NCI-H1417 (cell line): Measurements from ENCODE around the gene JARID2.
"Not testable (repeated sequence)": the region's sequence is repeated elsewhere in the genome, so short reads cannot be mapped to it uniquely, and the experiment has no call there.

Experiments used
- DNase-seq, 3 experiments: peaks; one replicate each; lab custom pipeline; 2025; lab: John Stamatoyannopoulos, UW

Gene JARID2

DNA sequence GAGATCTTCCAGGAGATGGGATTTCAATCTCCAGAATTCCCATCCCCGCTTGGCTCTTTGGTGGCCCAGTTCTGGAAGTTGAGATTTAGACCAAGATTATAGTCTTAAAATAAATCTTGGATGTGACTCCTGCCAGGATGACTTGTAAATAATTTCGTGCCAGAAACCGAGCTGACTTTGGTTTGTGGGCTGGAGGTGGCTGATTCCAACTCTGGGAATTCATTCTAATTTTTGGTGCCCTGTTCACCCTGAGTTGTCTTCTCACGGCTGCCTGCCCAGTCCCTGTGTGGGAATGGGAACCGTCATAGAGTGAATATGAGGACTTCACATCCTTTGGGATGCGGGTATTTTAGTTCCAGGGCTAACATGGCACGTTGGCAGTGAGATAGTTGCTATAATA lies 64.8 kb downstream of the JARID2 start:
- DNase-seq = no peak

DNA sequence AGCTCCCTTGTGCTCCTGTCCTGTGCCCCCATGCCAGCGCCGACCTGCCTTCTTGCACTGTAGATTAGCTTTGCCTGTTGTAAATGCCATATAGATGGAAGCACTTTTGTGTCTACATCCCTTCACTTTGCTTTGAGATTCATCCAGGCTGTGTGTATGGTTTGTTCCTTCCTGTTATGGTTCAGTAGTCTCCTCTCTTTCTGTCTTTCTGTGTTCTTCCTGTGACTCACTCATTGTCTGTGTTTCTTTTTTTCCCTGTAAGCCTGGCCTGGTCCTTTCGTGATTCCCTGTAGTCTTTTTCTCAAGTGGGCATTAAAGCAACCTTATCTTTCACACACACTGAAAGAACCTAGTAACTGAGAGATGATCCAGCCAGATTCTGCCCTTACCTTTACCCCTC lies 66.6 kb downstream of the JARID2 start:
- DNase-seq = peak in 1 of 3 experiments; percentile 18

DNA sequence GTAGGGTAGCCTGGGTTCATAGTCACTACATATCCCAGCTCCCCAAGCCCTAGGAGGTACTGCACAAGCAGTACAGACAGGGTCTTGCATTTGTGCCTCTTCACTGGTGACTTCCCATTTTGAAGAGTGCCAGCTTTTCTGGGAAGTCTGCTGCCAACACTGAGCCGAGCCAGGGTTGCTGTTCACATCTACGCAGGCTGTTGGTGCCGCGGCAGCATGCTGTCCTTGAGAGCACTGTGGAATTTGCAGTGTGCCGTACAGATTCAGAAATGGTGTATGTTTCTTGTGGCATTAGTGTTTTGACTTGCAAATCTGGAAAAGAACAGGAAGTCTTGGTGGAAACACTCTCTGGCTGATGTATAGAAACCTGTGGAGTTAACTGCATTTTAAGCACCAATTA lies 67.5 kb downstream of the JARID2 start:
- no peak for DNase-seq

DNA sequence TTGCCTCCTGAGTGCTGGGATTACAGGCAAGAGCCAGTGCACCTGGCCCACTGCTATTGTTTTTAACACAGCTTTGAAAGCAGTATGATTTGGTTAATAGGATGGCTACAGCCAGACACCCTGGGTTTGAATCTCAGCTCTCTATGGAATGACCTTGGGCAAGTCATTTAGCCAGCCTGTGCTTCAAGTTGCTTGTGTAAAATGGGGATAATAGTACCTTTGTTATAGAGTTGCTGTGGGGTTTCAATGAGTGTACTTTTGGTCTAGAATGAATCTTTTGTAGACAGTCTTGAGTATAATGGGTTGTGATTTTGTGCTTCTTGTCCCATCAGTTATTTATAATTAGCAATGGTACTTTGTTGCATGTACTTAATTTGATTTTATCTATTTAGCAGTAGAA lies 70.9 kb downstream of the JARID2 start:
- no peak for DNase-seq

DNA sequence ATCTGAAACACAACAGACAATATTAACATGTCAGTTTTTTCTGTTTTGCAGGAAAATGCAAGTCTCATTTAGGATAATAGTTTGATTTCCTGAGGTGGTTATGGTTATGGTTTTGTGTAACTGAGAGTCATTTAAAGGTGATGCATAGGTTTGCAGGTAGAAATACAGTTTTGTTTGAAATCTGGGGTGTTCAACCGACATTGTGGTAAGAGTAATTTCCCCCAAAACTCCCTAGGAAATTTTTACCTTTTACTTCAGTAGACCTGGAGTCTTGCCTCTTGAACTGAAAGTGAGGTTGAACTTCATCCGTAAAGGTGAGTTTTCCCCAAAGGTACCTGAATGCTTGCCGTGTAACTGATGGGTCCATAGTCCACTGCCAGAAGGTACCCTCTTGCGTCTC lies 71.4 kb downstream of the JARID2 start:
- no peak for DNase-seq

DNA sequence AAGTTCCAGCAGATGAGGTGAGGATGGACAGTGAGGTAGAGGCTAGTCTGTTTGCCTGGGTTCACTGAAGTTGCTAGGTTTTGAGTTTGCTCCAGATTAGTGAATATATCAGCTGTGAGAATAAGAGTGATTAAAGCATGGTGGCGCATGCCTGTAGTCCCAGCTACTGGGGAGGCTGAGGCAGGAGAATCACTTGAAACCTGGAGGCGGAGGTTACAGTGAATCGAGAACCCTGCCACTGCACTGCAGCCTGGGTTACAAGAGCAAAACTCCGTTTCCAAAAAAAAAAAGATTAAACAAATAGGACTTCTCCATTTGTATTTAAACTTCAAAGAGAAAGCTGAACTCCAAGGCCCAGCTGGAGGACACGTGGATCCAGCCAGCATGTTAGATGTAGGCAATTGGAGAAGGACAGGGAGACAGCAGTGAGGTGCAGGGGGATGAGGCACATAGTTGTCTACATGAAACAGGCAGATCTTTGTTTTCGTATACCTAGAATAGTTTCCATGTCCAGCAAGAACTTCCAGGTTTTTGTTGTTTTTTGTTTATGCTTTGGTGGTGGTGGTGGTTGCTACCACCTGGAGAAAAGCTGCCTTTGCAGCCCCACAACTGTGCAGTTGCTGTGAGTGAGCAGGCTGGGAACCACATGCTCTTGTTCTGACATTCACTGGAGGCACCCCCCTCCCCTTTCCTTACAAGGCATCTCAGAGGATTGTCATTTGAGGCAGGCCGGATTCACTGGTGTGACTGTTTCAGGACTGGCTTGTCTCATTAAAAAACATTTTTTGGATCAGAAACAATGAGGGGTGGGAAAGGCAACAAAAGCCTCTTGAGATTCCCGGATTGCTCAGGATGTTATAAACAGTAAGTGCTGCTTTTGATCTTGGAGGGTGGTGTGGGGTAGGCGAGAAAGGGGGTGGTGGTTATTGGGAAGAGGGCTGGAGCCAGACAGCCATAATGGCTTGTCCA lies 72.3 kb downstream of the JARID2 start:
- DNase-seq = peak in 1 of 3 experiments; percentile 9

DNA sequence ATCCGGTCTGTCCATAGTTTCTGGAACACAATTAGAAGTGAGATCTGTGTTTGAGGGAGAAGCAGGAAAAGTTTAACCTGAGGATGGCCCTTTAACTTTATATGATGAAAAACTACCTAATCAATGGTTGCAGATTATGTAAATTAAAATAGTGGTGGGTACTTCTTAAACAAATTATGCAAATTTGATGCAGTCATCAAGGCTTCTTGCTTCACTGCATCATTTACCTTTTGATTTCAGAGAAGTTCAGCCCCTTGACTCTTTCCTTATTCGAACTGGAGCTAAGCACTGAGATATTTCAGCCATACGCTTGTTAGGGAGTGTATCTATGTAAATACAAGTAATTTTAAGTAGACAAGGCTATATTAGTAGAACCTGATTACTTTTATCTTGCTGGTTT lies 73.8 kb downstream of the JARID2 start:
- no peak for DNase-seq

DNA sequence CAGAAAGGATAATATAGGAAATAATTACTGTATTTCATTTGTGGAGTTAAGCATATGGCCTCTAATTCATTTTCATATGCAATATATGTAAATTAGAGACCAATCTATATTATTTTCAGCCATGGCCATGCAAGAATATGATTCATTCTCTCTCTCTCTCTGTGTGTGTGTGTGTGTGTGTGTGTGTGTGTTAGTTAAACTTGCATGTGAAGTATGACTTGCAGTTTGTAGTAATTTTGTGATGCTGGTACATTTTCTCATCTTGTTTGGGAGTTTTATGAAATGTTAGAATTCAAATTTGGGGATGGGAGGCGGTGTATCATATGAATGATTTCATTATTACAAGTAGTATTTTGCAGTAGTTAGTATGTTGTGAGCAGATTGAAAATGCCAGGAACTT lies 74.8 kb downstream of the JARID2 start:
- no peak for DNase-seq

DNA sequence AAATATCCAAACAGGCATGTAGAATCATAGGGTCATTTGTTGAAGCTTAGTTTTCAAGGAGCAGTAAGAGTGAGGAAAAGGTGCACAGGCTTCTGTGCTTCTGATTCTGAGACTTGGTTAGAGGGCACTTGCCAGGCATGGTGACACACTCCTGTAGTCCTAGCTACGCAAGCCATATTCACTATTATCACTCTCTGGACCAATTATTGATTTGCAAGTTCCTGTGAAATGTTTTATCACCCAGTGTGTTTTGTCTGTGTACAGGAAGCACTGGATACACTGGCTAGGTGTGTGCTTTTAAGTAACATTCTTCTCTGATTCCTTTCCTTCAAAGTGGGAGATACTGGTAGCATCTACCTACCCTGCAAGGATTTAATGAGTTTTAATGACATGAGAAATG lies 76.3 kb downstream of the JARID2 start:
- DNase-seq = no peak

DNA sequence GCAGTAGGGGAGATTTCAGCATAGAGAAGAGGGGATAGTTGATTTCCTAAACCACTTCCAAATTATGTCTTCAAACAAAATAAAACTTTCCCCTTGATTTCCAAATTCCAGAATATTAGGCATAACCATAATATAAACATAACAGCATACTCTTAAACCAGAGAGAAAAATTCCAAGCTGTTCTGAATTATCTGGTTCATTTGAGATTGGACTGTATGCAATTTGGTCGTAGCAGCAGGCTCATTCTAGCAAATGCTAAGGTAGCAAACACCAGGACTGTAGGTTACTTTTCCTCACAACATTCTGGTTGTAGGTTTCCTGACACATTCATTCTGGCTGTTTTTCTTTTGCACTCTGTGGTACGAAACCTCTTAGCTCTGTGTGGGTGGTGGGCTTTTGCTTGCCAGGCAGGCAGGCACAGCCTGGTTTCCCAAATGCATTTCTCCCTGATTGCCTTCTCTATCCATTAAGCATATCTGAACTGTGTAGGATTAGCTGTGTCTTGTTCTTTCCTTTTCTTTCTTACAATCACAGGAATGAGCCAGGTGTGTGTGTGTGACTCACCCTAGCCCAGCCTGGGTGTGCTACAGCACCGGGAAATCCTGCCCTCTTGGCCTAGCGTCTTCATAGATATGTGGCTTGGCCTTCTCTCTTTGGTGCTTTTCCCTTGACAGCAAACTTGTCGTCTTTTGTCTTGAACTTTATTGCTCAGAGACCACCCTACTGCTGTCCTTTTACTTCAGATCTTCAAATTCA lies 77.1 kb downstream of the JARID2 start:
- DNase-seq = no peak

DNA sequence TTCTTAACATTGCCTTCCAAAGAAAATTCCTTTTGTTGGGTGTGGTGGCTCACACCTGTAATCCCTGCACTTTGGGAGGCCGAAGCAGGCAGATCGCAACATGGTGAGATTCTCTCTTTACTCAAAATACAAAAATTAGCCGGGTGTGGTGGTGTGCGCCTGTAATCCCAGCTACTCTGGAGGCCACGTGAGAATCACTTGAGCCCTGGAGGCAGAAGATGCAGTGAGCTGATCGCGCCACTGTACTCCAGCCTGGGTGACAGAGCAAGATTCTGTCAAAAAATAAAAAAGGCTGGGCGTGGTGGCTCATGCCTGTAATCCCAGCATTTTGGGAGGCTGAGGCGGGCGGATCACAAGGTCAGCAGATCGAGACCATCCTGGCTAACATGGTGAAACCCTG lies 77.7 kb downstream of the JARID2 start:
- not testable (repeated sequence) for DNase-seq

DNA sequence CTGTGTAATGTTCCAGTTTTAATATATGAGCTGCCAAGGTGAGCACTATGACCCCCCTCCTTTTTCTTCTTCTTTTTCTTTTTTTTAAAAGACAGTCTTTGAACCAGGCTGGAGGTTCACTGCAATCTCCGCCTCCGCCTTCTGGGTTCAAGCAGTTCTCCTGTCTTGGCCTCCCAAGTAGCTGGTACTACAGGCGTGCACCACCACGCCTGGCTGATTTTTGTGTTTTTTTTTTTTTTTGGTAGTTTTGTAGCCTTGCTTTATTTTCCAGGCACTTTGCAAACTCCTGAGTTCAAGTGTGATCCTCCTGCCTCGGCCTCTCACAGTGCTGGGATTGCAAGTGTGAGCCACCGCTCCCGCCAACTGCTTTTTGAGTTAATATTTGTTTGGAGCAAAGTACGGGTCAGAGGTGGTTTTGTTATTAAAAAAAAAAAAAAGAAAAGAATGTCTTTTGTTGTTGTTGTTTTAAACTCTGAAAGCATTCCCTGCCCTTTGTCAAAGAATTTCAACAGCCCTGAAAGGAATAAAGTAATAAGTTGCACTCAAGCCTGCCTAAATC lies 78.6 kb downstream of the JARID2 start:
- DNase-seq = no peak

DNA sequence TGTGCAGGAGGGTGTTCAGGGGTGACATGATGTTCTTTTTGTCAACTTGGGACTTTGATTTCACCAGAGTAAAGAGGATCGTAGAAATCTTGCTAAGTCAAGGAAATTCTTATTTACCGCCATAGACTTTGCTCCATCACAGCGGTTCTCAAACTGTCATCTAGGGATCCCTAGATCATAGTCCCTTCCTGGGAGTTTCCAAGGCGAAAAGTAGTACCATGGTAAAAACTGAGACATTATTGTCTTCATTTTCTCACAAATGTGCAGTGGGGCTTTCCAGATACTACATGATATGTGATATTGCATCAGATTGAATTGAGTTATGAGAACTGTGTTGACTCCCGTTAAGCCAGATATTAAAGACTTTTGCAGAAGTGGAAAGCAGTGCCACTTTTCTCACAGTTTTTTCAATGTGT lies 79.7 kb downstream of the JARID2 start:
- no peak for DNase-seq

DNA sequence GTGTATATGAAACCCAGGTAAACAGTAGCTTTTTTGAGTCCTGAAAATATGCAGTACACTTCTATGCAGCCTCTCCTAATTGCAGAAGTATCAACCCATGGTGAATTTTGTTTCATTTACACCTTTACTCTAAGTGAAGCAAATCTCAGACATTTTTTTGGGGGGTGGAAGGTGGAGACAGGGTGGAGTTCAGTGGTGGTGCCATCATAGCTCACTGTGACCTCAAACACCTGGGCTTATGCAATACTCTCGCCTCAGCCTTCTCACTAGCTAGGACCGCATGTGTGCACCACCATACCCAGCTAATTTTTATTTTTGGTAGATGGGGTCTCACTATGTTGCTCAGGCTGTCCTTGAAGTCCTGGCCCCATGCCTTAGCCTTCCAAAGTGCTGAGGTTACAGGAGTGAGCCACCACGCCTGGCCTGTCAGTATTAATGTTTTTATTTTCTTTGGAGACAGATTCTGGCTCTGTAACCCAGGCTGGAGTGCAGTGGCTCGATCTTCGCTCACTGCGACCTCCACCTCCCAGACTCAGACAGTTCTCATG lies 80.3 kb downstream of the JARID2 start:
- no peak for DNase-seq

DNA sequence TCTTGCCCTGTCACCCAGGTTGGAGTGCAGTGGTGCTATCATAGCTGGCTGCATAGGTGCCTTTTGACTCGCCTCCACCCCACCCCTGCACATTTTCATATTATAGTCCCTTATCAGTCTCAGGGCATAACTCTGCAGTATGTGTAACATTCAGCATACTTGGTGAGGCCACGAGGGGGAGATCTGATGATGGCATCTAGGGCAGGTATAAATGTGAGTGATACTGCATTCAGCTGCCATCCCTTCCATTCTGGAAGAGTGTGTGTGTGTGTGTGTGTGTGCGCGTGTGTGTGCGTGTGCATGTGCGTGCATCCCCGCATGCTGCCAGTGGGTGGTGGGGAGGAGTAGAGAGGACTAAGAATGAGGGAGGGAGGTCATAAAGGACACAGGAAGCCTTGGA lies 81.4 kb downstream of the JARID2 start:
- no peak for DNase-seq

DNA sequence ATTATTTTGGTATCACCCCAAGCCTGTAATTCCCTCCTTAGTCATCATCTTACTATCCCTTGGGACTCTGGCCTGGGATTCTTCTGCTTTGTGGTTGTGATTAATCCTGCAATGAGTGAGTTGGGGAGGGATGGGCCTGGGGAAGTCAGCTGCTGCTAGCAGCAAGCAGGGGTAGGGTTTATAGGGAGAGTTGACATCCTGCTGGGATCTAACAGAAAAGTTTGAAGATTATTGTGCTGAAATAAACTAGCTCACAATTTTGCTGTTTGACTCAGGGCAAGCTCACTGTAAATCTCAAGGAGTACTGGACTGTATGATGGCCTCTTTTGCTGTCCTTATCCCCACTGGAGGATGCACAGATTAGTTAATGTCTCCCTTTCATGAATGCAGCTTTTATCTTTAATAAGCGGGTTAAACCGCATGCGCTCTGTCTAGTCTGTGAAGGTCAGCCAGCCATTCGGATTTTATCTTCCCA lies 83.4 kb downstream of the JARID2 start:
- DNase-seq = peak in 1 of 3 experiments; percentile 18

DNA sequence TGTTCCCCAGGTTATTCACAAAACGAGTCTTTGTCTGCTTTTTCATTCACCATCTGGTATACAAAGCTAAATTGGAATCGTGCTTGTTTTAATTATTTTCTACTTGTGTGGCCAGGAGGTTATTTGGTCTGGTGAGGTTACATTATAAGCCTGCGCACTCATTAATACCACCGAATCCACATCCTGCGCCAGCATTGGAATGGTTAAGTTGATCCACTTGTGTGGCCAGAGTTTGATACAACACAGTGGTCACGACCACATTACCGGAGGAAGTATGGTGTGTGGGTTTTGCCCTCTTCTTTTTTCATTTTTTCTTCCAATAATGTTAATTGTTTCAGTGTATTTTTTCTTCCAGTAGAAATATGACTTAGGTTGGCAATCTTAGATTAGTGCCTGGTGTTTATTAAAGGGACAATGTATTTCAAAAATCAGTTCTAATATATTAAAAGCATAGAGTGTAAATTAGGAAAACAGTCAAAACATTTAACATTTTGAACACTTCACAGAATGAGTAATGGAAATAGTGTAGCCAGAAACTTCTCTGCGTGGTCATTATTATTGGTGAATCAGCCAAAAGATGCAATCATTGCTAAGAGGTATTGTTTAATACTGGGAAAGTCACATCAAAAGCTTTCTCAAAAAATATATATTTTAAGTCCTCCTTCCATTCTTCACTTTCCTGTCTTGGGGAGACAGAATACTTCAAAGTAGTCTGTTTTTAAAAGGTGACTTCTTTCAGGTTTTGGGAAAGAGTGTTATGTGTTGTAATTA lies 84.5 kb downstream of the JARID2 start:
- no peak for DNase-seq

DNA sequence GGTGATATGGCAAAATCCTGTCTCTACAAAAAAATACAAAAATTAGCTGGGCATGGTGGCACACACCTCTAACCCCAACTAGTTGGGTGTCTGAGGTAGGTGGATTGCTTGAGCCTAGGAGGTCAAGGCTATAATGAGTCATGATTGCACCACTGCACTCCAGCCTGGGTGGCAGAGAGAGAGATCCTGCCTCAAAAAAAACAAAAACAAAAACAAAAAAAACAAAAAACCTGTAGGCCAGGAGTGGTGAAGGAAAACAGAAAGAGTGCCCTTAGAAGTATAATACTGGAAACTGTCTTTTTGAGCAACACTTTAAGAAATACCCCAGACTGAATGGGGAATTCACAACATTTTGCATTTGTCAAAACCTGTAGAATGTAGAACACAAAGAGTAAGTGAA lies 85.3 kb downstream of the JARID2 start:
- no peak for DNase-seq

DNA sequence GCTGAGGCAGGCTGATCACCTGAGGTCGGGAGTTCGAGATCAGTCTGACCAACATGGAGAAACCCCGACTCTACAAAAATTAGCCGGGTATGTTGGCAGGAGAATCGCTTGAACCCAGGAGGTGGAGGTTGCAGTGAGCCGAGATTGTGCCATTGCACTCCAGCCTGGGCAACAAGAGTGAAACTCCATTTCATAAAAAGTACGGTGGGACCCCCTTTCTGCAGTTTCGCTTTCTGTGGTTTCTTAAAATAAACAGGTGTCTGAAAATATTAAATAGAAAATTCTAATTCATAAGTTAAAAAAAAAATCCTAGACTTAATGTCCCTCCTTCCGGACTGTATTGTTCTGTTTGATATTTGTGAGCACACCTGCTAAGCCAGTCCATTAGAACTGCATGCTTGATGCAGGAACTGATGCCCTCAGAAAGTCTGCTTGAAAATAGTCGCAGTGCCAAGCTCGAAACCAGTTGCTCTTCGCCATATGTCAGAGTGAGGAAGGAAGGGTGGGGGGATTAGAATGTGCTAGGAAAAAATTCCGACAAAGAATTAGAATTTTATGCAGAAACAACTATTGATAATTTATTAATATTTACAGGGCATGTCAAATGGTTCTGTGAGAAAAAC lies 85.9 kb downstream of the JARID2 start:
- DNase-seq = no peak

DNA sequence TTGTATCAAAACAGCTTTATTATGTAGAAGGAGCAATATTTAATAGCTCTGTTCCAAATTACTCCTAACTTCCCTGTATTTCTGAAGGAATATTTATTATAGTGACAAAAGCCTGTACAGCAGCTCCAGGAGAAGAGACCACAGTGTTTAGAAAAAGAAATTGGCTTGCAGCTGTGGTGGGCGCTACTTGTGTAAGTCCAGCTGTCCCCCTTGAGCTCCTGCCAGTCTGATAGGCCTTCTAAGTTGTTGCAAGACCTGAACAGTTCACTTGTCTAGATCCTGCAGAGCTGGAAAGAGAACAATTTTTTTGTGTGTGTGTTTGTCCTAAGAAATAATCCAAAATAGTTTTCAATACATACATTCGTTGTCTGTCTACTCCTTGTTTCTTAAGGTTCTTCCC lies 86.6 kb downstream of the JARID2 start:
- DNase-seq = no peak

DNA sequence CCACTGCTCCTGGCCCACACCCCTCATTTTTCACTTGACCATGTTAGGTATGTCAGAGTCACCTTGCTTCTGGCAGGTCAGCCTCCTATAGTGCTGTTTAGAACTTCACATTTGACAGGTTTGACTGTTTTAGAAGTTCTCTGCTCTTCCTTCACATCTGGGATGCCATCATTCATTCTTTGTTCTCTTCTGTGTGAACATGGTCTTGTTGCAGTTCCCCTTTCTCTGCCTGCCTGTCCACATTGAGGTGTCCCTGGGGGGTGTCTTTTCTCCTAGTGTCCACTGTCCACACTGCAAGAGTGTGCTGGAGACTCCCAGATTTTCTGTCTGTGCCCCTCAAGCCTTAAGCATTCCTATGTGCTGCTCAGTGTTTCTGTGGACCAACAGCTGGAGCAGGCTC lies 89.5 kb downstream of the JARID2 start:
- no peak for DNase-seq
